ENCODE results near the gene FUT3. TPM values are rescaled to one million over a fixed set of nuclear protein-coding genes. Genes with fewer than 3 reads are reported as not detected.

Gene FUT3
- total and polyA plus RNA-seq, 9 of the 15 experiments (the other 6 are each of a cell fraction or from before 2014, with no cell fraction given), result 0.09 TPM; not detected in 8

GRCh38 chr19:5799247-5800241, 51.7 kb downstream of the FUT3 start (continued):
- TF ChIP-seq DNMT1 (IDR thresholded peaks at IDR 0.05), result peak; percentile 34; the same call in 1 of the 2 replicates
- peak; percentile 78 for TF ChIP-seq ZNF511 (CRISPR knock-in tag; IDR thresholded peaks at IDR 0.05)
- TF ChIP-seq MAX (CRISPR knock-in tag; IDR thresholded peaks at IDR 0.05), result peak; percentile 82
- TF ChIP-seq GABPA (tag; conservative IDR thresholded peaks at IDR 0.05; ENCODE audit: low read depth), result 0 out of 2 replicates have a peak, but pooled peaks have one; percentile 35
- no peak for TF ChIP-seq RFX5 (IDR thresholded peaks at IDR 0.05; ENCODE audit: low read depth, low read length)
- no peak for TF ChIP-seq HOMEZ (CRISPR knock-in tag; IDR thresholded peaks at IDR 0.05)
- TF ChIP-seq ZNF311 (CRISPR knock-in tag; IDR thresholded peaks at IDR 0.05), result 0 out of 2 replicates have a peak, but pooled peaks have one; percentile 60
- no peak; the same call in 1 of the 2 replicates for TF ChIP-seq CREB3L1 (IDR thresholded peaks at IDR 0.05; ENCODE audit: borderline replicate concordance, low read depth)
- peak; percentile 91 for TF ChIP-seq ZNF197 (CRISPR knock-in tag; IDR thresholded peaks at IDR 0.05; ENCODE audit: low read depth)
- 0 out of 2 replicates have a peak, but pooled peaks have one; percentile 5 for TF ChIP-seq ZNF12 (CRISPR knock-in tag; IDR thresholded peaks at IDR 0.05)
- TF ChIP-seq ZBTB26 (CRISPR knock-in tag; IDR thresholded peaks at IDR 0.05), result peak; percentile 9; the same call in 1 of the 2 replicates
- 0 out of 2 replicates have a peak, but pooled peaks have one; percentile 68 for TF ChIP-seq CREB3 (tag; conservative IDR thresholded peaks at IDR 0.05; ENCODE audit: low read depth)
- TF ChIP-seq E2F4 (CRISPR knock-in tag; IDR thresholded peaks at IDR 0.05; ENCODE audit: low read depth), result peak; percentile 51; the same call in 1 of the 2 replicates
- no peak for TF ChIP-seq POLR3G (IDR thresholded peaks at IDR 0.05; ENCODE audit: extremely low read depth, insufficient read length, insufficient replicate concordance)
- no peak for TF ChIP-seq CSDE1 (IDR thresholded peaks at IDR 0.05)
- 0 out of 2 replicates have a peak, but pooled peaks have one; percentile 37 for TF ChIP-seq KLF1 (tag; IDR thresholded peaks at IDR 0.05)
- TF ChIP-seq ZNF408 (CRISPR knock-in tag; IDR thresholded peaks at IDR 0.05; ENCODE audit: low read depth), result no peak
- peak; percentile 98 for TF ChIP-seq GATAD2A (IDR thresholded peaks at IDR 0.05)

All from K562 (cell line).